GM21367 (cell line): ENCODE measurements around the gene SERPINB5.

ENCODE experiments used
- ATAC-seq: cut with Tn5 transposase; IDR thresholded peaks from one replicate; pipeline ENCODE4 v1.9.1; 2021; ENCODE audit not compliant: unreplicated experiment

The SERPINB5 gene

DNA sequence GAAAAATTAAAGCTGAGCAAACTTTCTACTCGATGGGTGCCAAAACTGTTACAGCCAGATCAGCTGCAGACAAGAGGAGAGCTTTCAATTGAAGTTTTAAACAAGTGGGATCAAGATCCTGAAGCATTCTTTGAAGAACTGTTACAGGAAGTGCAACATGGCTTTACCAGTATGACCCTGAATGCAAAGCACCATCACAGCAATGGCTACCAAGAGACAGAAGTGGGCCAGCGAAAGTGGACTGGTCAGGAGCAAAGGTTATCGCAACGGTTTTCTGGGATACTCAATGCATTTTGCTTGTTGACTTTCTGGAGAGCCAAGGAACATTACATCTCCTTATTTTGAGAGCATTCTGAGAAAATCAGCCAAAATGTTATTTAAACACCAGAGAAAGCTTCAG, 9.1 kb upstream of the SERPINB5 start:
- no peak for ATAC-seq

GRCh38 chr18:63468575-63468974, 8.2 kb upstream of the SERPINB5 start:
- ATAC-seq = no peak

DNA sequence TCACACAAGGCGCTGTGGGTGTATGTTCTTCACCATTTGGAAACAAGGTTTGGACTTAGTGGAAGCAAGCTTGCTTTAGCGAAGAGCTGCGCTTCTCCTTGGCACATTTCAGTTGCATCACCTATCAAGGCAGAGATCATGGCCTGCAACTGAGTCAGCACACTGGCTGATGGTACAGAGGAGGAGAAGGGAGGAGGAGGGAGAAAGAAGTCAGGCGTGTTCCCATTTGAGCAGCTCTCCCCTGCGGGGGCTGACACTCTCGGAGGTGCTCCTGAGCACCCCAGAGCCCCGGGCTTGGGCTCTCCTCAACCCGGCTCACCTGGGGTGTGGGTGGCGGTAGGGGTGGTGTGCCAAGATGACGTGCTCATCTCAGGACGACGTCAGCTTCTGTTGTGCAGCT, 6.0 kb upstream of the SERPINB5 start:
- no peak for ATAC-seq

GRCh38 chr18:63472380-63472779, 4.4 kb upstream of the SERPINB5 start:
- ATAC-seq = no peak

GRCh38 chr18:63477200-63477599, 442 bp downstream of the SERPINB5 start:
- no peak for ATAC-seq

DNA sequence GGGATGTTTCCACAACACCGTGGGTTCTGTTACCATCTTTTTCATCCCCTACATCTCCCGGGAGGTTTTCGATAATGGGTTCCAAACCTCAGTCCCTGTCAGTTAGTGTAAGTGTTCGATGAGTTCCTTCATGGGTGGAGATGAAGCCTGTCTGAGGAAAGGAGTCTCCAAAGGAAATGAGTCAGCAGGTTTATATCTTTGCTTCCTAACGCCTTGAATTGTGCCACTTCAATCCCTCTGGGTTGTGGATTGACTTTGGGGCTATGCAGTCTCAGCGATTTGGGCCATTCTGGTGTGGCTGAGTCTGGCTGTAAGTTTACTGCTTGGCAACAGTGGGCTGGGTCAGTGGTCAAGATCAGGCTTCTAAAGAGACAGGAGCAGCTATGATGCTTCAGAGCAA, 1.2 kb downstream of the SERPINB5 start:
- no peak for ATAC-seq

DNA sequence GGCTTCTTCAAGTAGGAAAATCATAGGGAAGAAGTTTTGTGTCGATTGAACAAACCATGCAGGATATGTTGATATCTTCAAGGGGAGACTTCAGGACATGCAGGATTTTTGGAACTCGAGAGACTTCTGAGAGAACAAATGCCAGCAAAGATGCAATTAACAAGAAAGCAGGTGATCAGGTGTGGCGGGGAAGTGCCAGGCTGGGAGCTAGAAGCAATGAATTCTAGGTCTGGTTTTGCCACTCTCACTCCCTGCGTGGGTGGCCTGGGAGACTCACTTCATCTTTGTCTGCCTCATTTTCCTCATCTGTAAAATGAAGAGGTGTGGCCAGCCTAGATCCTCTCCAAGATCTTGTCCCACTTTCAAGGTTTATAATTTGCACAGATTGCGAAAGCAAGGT, 3.1 kb downstream of the SERPINB5 start:
- ATAC-seq = no peak

DNA sequence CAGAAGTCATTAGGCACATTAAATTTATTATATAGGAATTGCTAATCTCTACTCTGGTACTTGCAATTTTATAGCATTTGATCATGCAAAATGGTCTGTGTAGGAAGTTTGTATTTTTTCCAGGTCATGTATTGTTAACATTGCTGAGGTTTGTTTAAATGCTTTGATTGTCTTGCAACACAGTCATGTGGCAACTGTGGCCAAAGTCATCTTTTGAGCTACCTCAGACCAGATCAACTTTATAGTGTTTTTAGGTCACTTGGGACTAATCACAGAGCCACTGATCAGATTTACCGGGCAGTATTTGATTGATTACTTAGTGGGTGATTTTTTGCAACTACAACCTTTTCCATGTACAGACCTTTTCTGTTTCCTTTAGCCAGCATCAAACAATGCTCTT, 3.7 kb downstream of the SERPINB5 start:
- no peak for ATAC-seq

DNA sequence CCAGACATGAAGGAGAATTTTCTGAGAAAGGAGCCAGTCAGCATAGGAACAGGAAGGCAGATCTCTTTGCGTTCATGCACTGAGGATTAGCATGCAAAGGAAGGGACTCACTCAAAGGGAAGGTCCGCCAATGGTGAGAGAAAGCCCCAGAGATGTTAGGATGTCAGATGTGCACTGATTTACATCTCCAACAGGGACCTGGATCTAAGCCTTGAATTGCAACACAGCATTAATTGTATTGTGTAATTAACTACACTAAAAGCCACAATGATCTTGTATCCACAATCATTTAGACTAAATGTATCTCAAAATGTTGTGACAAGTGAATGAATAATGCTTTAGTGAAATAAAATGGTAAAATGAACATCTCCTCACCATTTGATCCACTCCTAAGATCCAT, 4.2 kb downstream of the SERPINB5 start:
- no peak for ATAC-seq

GRCh38 chr18:63487676-63488075, 10.9 kb downstream of the SERPINB5 start:
- ATAC-seq = no peak

- ATAC-seq = no peak
Measured at GRCh38 chr18:63488160-63488559, 11.4 kb downstream of the SERPINB5 start.

DNA sequence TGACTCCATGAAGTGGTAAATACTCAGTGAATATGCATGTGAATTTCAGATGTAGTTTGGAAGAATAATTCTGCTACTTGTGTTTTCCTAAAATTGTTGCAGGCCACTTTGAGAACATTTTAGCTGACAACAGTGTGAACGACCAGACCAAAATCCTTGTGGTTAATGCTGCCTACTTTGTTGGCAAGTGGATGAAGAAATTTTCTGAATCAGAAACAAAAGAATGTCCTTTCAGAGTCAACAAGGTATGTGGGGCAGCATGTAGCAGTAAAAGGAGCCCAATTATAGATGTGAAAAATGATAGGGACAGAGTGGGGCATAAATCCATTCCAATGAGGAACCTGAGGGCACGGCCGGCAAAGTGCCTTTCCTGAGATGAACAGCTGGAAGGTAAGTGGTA, 16.1 kb downstream of the SERPINB5 start:
- no peak for ATAC-seq

- no peak for ATAC-seq
Measured at GRCh38 chr18:63495675-63496074, 18.9 kb downstream of the SERPINB5 start.

DNA sequence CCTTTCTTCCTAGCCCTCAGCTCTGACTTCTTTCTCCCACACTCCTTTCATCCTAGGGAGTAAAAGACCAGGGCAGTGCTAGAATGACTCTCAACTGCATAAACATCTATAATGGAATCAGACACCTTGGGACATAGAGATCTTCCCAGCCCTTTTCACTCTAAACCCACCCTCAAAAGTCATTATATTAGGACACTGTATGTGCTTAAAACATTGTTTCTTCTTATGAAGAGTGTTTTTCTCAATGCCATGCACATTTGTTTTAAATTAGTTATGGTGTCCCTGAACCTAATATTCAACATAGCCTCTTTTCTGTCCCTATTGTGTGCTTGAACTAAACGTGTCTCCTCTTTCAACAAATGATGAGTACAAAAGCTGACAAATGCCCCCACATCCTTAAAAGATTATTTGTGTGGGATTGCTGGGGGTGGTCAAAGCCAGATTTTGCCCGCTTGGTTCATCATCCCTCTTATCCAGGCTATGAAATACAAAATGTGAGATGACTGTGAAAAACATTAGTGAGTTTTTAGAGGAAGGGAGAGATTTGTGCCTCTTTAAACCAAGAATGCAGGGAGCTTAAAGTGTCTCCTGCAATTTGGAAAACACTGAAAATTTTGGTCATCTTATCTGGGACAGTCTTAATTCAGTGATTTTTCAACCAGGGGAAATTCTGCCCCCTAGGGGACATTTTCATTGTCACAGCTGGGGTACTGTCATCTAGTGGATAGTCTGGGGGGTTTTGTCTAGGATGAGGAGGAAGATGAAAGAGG, 29.0 kb downstream of the SERPINB5 start:
- ATAC-seq = peak; percentile 47

DNA sequence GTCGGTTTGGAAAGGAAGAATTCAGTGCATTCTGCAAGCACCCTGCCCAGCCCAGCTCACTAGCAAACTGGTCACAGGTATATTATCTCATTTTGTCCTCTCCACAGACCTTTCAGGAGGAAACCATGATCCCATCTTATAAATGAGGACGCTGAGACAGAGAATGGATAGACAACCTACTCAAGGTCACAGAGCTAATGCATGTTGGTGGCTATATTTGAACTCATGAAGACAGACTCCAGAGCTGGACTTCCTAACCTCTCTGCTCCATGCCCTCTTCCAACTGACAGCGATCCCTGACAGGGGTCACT, 29.5 kb downstream of the SERPINB5 start:
- ATAC-seq = no peak

GRCh38 chr18:63508596-63508995, 31.8 kb downstream of the SERPINB5 start:
- ATAC-seq = no peak

- no peak for ATAC-seq
Measured at GRCh38 chr18:63511285-63511684, 34.5 kb downstream of the SERPINB5 start.

DNA sequence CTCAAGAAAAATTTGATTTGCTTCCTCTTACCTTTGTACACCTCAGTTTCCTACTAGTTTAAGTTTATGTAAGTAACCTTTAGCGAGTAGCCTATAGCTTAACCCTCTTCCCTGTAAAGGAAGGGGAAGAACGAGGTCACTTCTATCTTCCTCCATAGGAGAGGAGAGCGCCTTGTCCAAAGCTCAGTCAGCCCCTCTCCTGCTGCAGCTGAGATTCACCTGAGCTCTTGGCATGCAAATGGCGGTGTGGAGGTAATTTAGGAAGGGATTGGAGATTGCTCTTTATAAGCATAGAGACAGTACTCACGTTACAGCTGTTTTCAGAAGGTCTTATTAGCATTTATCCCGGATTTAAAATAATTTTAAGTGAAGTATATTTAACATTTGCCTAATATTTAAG, 37.6 kb downstream of the SERPINB5 start:
- no peak for ATAC-seq

- no peak for ATAC-seq
Measured at GRCh38 chr18:63514888-63515678, 38.3 kb downstream of the SERPINB5 start.

DNA sequence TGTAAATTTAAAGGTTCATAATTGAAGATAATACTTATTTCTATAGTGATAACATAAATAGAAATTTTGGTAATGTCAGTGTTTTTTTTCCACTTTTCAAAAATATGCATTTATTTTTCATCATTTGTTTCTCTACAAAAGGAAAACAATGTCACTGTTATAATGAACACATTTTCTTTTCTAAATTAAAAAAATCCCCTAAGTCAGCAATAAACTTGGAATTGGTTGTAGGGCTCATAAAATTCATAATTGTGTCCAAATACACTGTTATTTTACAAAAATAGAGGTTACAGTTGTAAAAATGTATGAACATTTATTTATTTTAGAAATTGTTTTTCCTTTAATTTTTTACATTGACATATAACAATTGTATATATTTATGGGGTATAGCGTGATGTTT, 39.0 kb downstream of the SERPINB5 start:
- no peak for ATAC-seq

DNA sequence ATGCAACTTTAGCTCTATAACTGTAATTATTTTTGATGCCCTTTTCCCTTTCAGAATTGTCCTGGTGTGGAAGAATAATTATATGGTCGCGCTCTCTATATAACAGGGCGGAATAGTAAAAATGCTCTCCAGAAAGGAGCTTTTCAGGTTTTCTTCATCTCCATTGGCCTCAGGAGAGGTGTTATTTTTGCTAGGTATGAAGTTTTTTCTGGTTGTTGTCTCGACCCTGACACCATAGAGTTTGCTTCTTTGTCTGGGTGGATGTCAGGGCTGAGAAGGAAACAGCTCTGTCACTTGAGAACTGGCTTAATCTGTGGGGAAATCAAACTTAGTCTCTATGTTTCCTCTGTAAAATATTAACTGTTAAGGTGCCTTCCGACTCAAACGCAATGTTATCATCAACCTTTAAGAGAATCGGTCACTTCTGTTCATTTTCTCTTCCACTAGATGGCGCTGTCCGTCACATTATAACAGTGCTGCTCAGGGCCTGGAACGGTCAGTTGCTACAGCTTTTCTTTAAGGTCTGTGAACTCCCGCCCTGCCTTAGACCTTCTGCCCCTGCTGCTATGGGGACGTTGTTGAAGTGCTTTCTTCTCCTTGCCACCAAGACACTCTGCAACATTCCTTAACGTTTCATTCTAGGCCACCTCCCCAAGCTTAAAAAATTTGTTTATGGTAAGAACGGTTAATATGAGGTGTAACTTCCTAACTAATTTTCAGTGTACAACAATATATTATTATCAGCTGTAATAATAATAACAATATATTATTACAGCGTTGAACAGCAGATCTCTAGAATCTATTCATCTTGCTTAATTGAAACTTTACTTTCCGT, 41.6 kb downstream of the SERPINB5 start:
- ATAC-seq = peak; percentile 80
